ENCODE results near the gene SNX21.

- TF ChIP-seq CTCF (IDR thresholded peaks at IDR 0.05): no peak
- no peak for TF ChIP-seq POLR2AphosphoS5 (IDR thresholded peaks at IDR 0.05)
- TF ChIP-seq POLR2A (IDR thresholded peaks at IDR 0.05): no peak
Observed at GRCh38 chr20:45874576-45874975, 41.0 kb downstream of the SNX21 start.
